ENCODE data around the gene RAB37.

Gene RAB37

GRCh38 chr17:74729368-74729767, 7.7 kb upstream of the RAB37 start:
- DNase-seq, result no peak

DNA sequence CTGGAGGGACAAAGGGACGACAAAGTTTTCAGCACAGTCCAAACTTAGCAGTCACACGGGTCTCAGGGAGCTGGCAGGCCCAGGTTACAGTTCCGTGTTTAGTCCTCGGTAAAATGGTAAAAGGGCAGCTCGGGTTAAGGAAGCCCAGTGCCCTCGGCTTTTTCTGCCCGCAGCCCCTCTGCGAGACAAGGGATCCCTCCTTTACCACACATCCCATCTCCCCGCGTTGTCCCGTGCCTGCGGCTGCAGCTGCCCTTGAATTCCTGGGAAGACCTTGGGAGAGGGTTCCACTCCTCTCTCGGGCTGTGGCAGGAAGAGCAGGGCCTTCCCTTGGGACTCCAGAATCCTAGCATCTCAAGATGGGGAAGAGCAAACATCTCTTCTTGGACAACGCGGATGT, 7.2 kb upstream of the RAB37 start:
- DNase-seq, result no peak

- DNase-seq, result peak; percentile 48
Measured at GRCh38 chr17:74730491-74731346, 6.3 kb upstream of the RAB37 start.

DNA sequence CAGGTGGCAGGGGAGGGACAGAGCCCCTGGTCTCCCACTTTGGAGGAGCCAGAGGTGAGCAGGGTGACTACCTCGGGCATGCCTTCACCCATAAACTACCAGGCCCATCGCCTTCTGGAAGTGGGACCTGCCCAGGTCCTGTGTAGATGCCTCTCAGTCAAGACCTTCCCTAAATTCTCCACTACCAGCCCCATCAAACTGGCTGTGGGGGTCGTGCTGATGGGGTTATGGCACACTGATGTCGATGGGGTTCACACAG, 5.8 kb upstream of the RAB37 start:
- DNase-seq, result no peak

- DNase-seq, result no peak
Measured at GRCh38 chr17:74732042-74732867, 4.8 kb upstream of the RAB37 start.

- DNase-seq, result no peak
Measured at GRCh38 chr17:74733365-74734122, 3.5 kb upstream of the RAB37 start.

DNA sequence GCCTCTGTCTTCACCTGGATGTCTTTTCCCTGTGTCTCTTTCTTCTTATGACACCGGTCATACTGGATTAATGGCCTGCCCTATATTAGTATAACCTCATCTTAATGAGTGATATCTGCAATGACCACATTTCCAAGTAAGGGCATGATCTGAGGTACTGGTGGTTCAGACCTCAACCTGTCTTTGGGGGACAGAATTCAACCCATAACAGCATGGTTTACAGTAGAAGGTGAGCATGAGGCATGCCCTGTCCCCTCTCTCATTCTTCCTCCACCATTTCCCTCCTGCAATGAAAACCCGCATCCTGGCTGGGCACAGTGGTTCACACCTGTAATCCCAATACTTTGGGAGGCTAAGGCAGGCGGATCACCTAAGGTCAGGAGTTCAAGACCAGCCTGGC, 2.8 kb upstream of the RAB37 start:
- no peak for DNase-seq

- DNase-seq, result peak; percentile 62
Measured at GRCh38 chr17:74737299-74738050, 419 bp downstream of the RAB37 start.

GRCh38 chr17:74738051-74738996, 1.3 kb downstream of the RAB37 start:
- DNase-seq, result peak; percentile 20

DNA sequence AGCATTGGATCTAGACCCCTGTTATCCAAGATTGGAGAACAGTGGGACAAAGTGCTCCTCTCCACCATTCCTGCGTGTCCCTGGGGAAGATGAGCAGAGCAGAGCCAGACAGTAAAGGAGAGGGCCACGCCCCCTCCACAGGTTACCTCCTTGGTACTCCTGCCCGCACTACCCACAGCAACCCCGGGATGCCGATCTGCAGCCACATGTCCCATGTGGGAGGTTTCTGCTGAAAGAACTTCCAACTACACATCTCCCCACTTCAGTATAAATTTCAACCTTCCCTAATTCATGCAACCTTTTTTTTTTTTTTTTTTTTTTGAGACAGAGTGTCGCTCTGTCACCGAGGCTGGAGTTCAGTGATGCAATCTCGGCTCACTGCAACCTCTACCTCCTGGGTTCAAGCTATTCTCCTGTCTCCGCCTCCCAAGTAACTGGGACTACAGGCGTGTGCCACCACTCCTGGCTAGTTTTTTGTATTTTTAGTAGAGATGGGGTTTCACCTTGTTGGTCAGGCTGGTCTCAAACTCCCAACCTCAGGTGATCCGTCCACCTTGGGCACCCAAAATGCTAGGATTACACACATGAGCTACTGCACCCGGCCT, 2.3 kb downstream of the RAB37 start:
- no peak for DNase-seq

DNA sequence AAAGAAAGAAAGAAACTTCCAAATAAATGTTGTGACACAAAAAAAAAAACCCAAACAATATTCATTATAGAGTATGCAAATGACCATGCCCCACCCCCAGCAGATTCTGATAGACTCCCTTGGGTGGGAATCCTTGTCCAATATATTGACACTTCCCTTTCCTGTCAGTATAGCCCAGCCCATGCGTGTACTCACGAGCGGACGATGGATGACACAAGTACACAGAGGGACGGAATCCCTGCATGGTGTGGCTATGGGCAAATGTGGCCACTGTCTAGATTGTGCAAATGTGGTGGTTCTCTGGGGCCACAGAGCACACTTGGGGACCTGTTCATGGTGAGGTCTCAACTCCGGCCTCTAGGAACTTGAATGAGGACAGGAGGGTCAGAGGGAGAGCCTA, 3.1 kb downstream of the RAB37 start:
- peak; percentile 29 for DNase-seq

GRCh38 chr17:74740641-74741387, 3.8 kb downstream of the RAB37 start:
- no peak for DNase-seq

DNA sequence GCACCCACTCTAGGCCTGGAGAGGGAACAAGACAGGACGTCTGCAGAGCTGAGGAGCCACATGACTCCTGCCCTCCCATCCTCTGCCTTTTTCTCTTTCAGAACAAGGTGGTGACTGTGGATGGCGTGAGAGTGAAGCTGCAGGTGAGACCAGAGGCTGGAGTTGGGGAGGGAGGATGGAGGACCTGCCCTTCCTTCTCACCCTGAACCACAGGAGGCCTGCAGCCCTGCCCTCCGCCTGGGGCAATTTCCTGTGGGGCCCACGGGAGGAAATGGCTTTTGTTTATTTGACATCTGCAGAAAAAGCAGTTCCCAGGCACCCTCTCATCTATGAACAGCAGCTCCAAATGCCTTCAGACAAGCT, 5.1 kb downstream of the RAB37 start:
- peak; percentile 9 for DNase-seq

DNA sequence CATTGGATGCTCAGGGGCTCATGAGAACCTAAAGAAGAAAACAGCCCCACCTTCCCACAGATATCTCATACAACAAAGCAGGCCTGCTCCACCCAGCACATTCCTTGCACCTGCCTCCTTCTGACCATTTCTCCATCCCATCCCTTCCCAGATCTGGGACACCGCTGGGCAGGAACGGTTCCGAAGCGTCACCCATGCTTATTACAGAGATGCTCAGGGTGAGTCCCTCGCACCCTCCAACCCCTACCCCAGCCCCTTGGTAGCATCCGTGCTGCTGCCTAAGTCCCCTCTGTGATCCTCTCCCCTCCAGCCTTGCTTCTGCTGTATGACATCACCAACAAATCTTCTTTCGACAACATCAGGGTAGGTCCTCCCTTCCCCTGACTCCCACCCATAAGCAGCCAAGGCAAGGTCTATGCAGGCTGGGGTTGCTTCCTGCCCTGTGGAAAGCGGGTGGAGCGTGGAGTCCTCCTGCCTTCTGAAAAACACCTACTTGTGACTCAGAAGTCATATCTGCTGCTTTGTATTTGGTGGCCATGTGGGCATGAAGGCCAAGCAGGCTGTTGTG, 6.0 kb downstream of the RAB37 start:
- no peak for DNase-seq

- DNase-seq, result no peak
Measured at GRCh38 chr17:74743755-74744154, 6.7 kb downstream of the RAB37 start.

DNA sequence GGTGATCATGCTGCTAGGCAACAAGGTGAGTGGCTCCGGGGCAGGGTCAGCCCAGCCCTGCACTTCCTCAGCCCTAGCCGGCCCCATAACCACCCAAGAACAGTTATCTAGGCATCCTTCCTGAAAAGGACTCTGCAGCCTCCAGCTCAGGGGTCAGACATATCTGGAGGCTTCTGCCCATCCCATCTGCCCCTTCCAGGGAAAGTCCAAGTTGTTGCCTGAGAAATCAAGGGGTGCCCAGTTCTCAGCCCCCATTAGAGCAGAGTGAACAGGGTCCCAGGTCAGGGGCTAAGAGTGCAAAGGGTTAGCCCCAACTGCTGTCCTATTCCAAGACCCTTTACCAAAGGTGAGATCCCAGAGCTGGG, 7.3 kb downstream of the RAB37 start:
- no peak for DNase-seq

GRCh38 chr17:74744714-74745547, 7.9 kb downstream of the RAB37 start:
- DNase-seq, result peak; percentile 68

DNA sequence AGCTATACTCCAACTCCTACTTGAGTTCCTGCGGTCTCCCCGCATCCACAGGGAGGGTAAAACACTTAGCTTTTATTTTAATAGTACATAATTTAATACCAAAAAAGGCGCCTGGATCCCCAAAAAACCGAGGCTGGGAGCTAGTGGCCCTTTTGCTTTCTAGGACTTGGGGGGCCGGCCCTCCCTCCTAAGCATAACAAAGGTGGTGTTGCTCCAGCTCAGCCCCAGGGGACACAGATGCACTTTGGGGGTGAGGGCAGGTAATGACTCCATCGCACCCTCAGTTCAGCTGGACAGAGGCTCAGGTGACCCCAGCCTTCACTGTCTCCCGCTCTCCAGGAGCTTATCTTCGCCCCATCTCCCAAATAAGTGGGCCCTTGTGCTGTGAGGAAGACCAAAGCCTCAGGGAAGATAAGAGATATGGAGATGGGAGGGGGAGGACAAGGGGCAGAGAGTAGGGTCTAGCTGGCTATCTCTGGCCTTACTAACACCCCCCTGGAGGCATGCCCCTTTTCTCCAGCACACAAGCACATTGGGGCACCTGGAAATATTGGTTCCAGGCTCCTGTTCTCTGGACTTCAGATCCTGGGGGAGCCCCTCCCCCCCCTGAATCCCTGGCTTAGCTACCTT, 8.6 kb downstream of the RAB37 start:
- DNase-seq, result no peak

DNA sequence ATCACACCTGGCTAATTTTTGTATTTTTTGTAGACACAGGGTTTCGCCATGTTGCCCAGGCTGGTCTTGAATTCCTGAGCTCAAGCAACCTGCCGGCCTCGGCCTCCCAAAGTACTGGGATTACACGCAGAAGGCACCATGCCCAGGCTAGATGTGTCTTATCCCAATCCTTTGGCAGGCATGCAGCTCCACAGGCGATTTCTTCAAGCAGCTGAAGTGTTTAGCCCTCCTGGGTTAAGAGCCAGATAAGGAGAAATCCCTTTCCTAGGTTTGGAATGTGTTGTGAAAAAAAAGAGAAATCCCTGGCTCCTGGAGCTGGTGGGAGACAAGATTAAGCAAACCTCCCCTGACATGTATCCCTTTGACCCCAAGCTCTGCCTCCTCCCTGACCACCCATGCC, 9.3 kb downstream of the RAB37 start:
- DNase-seq, result no peak
